ENCODE results near the gene MIPEP. TPM values are rescaled to one million over a fixed set of nuclear protein-coding genes. Genes with fewer than 3 reads are reported as not detected.
"Not testable (repeated sequence)": the region's sequence is repeated elsewhere in the genome, so short reads cannot be mapped to it uniquely, and the experiment has no call there.

MIPEP gene
- total and polyA plus RNA-seq, 2 experiments from 2014 or later = 12.6 to 19.6 TPM

DNA sequence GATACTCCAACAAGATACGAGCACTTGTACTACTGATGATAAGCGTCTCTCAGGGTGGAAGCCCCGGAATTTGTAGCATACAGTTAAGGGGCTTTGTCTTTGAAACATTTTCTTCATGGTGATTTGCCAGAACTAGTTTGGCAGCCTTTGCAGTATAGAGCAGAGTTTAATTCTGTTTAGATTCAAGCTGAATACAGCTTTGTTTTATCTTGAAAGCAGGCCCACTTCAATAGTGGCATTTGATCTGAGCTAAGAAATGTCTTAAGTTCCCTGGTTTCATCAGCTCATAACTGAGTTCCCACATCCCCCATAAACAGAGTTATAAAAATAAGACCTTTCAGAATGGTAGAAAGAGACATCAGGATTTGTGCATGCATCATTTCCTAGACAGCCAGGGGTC, 125.9 kb downstream of the MIPEP start:
- no peak overlapping the region for H2AFZ ChIP-seq
- H3K9me2 ChIP-seq (ENCODE audit: insufficient read depth) = no peaks in the 10 kb centered on the region
- no peaks in the 10 kb centered on the region for H3K79me2 ChIP-seq (ENCODE audit: insufficient read depth)
- in situ Hi-C loops (cut with MboI) = no loop called here
- WGBS, 2 experiments (ENCODE audit: low coverage in 1 of 2, low lambda C conversion rate in 2 of 2, missing lambda C conversion rate in 2 of 2) = 98 to 100% methylated on average over 3 of the region's 3 CpGs
- H3K9ac ChIP-seq = no peak overlapping the region
- H3K27me3 ChIP-seq (replicated peaks; ENCODE audit: insufficient read depth) = no peaks in the 10 kb centered on the region
- TF ChIP-seq EZH2phosphoT487 (IDR thresholded peaks at IDR 0.05; ENCODE audit: insufficient read depth, low read depth) (no peak), EZH2 (IDR thresholded peaks at IDR 0.05; ENCODE audit: insufficient read depth, poor library complexity, severe bottlenecking) (no peak)
- no peaks in the 10 kb centered on the region for H3K9me3 ChIP-seq (ENCODE audit: low read depth)
- no peak overlapping the region for H3K27ac ChIP-seq
- H3F3A ChIP-seq (ENCODE audit: insufficient read depth) = no peaks in the 10 kb centered on the region
- no peaks in the 10 kb centered on the region for H3K36me3 ChIP-seq (ENCODE audit: low read depth)
- no peak overlapping the region for H3K4me3 ChIP-seq
- DNase-seq = no peak
- H3K4me2 ChIP-seq (ENCODE audit: unreplicated experiment) = no peak overlapping the region
- H4K20me1 ChIP-seq (ENCODE audit: insufficient read depth) = no peaks in the 10 kb centered on the region
- 0 out of 2 replicates have a peak, but pooled peaks cover 5% of the 10 kb centered on the region for H3K4me1 ChIP-seq (ENCODE audit: insufficient read depth)

GRCh38 chr13:23761760-23762159, 127.4 kb downstream of the MIPEP start:
- H3K79me2 ChIP-seq (ENCODE audit: insufficient read depth); H2AFZ ChIP-seq; DNase-seq; in situ Hi-C loops (cut with MboI); H3K27me3 ChIP-seq (replicated peaks; ENCODE audit: insufficient read depth); H4K20me1 ChIP-seq (ENCODE audit: insufficient read depth); H3K9me3 ChIP-seq (ENCODE audit: low read depth); H3F3A ChIP-seq (ENCODE audit: insufficient read depth); H3K9ac ChIP-seq; H3K4me1 ChIP-seq (ENCODE audit: insufficient read depth); H3K9me2 ChIP-seq (ENCODE audit: insufficient read depth); H3K27ac ChIP-seq; H3K36me3 ChIP-seq (ENCODE audit: low read depth); H3K4me2 ChIP-seq (ENCODE audit: unreplicated experiment); H3K4me3 ChIP-seq: not testable (repeated sequence)
- 74 to 79% methylated on average over 8 of the region's 8 CpGs for WGBS, 2 experiments (ENCODE audit: low coverage in 1 of 2, low lambda C conversion rate in 2 of 2, missing lambda C conversion rate in 2 of 2)

DNA sequence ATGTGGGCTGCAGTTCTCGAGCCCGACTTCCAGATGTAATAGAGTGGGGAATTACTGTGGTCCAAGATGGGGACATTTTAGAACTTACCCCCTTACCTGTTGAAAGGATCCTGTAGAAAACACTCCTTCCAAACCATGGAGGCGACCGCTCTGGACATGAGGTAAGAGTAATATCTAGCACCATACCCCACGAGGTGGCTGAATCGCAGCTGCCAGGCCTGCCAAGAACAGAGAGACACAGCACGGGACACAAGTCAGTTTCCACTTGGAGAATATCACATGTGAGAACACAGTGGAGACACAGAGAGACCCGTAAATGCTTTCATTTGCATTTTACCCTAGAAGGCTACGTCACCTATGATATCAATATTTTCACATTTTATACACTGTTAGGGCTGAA, 129.2 kb downstream of the MIPEP start:
- Histone ChIP-seq H3K27me3 (replicated peaks; ENCODE audit: insufficient read depth) (no peaks in the 10 kb centered on the region), H4K20me1 (ENCODE audit: insufficient read depth) (no peaks in the 10 kb centered on the region), H3K9me3 (ENCODE audit: low read depth) (no peaks in the 10 kb centered on the region), H3K4me1 (ENCODE audit: insufficient read depth) (0 out of 2 replicates have a peak, but pooled peaks cover 5% of the 10 kb centered on the region), H3K4me3 (no peak overlapping the region), H3K4me2 (ENCODE audit: unreplicated experiment) (no peak overlapping the region), H3K9me2 (ENCODE audit: insufficient read depth) (no peaks in the 10 kb centered on the region), H2AFZ (no peak overlapping the region), H3K79me2 (ENCODE audit: insufficient read depth) (no peaks in the 10 kb centered on the region), H3K27ac (no peak overlapping the region), H3F3A (ENCODE audit: insufficient read depth) (no peaks in the 10 kb centered on the region), H3K9ac (no peak overlapping the region), H3K36me3 (ENCODE audit: low read depth) (no peaks in the 10 kb centered on the region)
- no peak for TF ChIP-seq EZH2phosphoT487 (IDR thresholded peaks at IDR 0.05; ENCODE audit: insufficient read depth, low read depth)
- no peak for DNase-seq
- in situ Hi-C loops (cut with MboI) = no loop called here
- WGBS, 2 experiments (ENCODE audit: low coverage in 1 of 2, low lambda C conversion rate in 2 of 2, missing lambda C conversion rate in 2 of 2) = 96 to 98% methylated on average over 9 of the region's 9 CpGs

GRCh38 chr13:23758798-23759527, 130.2 kb downstream of the MIPEP start:
- Histone ChIP-seq H4K20me1 (ENCODE audit: insufficient read depth) (no peaks in the 10 kb centered on the region), H3K27ac (no peak overlapping the region), H3K9me3 (ENCODE audit: low read depth) (no peaks in the 10 kb centered on the region), H3K79me2 (ENCODE audit: insufficient read depth) (no peaks in the 10 kb centered on the region), H3K27me3 (replicated peaks; ENCODE audit: insufficient read depth) (no peaks in the 10 kb centered on the region), H2AFZ (no peak overlapping the region), H3K4me1 (ENCODE audit: insufficient read depth) (0 out of 2 replicates have a peak, but pooled peaks cover 5% of the 10 kb centered on the region), H3F3A (ENCODE audit: insufficient read depth) (no peaks in the 10 kb centered on the region), H3K4me3 (no peak overlapping the region), H3K9me2 (ENCODE audit: insufficient read depth) (no peaks in the 10 kb centered on the region), H3K4me2 (ENCODE audit: unreplicated experiment) (no peak overlapping the region), H3K36me3 (ENCODE audit: low read depth) (no peaks in the 10 kb centered on the region), H3K9ac (no peak overlapping the region)
- in situ Hi-C loops (cut with MboI) = no loop called here
- WGBS, 2 experiments (ENCODE audit: low coverage in 1 of 2, low lambda C conversion rate in 2 of 2, missing lambda C conversion rate in 2 of 2) = 76 to 77% methylated on average over 3 to 9 of the region's 9 CpGs
- TF ChIP-seq EZH2 (IDR thresholded peaks at IDR 0.05; ENCODE audit: insufficient read depth, poor library complexity, severe bottlenecking) (no peak), EZH2phosphoT487 (IDR thresholded peaks at IDR 0.05; ENCODE audit: insufficient read depth, low read depth) (no peak)
- no peak for DNase-seq

GRCh38 chr13:23754997-23755396, 134.2 kb downstream of the MIPEP start:
- Histone ChIP-seq H3F3A (ENCODE audit: insufficient read depth) (no peaks in the 10 kb centered on the region), H3K36me3 (ENCODE audit: low read depth) (no peaks in the 10 kb centered on the region), H4K20me1 (ENCODE audit: insufficient read depth) (no peaks in the 10 kb centered on the region), H3K4me1 (ENCODE audit: insufficient read depth) (peaks cover 19% of the 10 kb centered on the region), H2AFZ (no peak overlapping the region), H3K9me3 (ENCODE audit: low read depth) (no peaks in the 10 kb centered on the region), H3K79me2 (ENCODE audit: insufficient read depth) (no peaks in the 10 kb centered on the region), H3K9ac (no peak overlapping the region), H3K9me2 (ENCODE audit: insufficient read depth) (no peaks in the 10 kb centered on the region), H3K27ac (no peak overlapping the region), H3K4me3 (no peak overlapping the region), H3K27me3 (replicated peaks; ENCODE audit: insufficient read depth) (no peaks in the 10 kb centered on the region), H3K4me2 (ENCODE audit: unreplicated experiment) (no peak overlapping the region)
- WGBS, 2 experiments (ENCODE audit: low coverage in 1 of 2, low lambda C conversion rate in 2 of 2, missing lambda C conversion rate in 2 of 2) = 83 to 96% methylated on average over 2 of the region's 2 CpGs
- DNase-seq = no peak
- in situ Hi-C loops (cut with MboI) = no loop called here
- TF ChIP-seq EZH2phosphoT487 (IDR thresholded peaks at IDR 0.05; ENCODE audit: insufficient read depth, low read depth) = no peak
- no peak for TF ChIP-seq EZH2 (IDR thresholded peaks at IDR 0.05; ENCODE audit: insufficient read depth, poor library complexity, severe bottlenecking)

Measured in GM23248 (cell line).